ENCODE measurements around the gene CRTC1. TPM values are rescaled to one million over a fixed set of nuclear protein-coding genes. Genes with fewer than 3 reads are reported as not detected.

Gene CRTC1
- polyA plus RNA-seq, 2 of the 4 experiments (the other 2 are of a cell fraction), result 0.87 to 4.0 TPM

DNA sequence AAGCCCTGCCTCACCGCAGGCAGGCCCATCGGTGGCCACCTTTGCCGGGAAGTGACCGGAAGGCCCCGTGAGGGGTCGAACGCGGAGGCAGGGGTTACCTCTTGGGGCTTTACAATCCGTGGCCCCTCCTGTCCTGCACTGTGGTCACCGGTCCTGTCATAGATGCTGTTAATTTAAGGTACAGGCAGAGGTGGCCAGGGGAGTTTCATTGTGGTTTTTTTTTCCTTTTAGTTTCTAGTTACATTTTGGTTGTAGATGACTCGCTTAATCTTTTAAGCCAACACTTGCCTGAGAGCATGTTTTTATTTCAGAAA is 94.6 kb downstream of the CRTC1 start:
- FAIRE-seq (no peak), ATAC-seq (no peak), DNase-seq (ENCODE audit: low read depth in 1 of 2, low spot score in 1 of 2) (no peak)
- ChIA-PET POLR2A (no interaction called here), CTCF (no interaction called here)
- Histone ChIP-seq H3K9me3 (no peaks in the 10 kb centered on the region), H3K27ac (no peak overlapping the region), H3K4me2 (no peak overlapping the region), H3K4me3 (no peak overlapping the region), H3K4me1 (peaks cover 13% of the 10 kb centered on the region)
- 98% methylated on average over 9 of the region's 11 CpGs for WGBS (ENCODE audit: missing lambda C conversion rate)
- TF ChIP-seq NR3C1 (IDR thresholded peaks at IDR 0.05), result no peak
- TF ChIP-seq HOXA7 (CRISPR knock-in tag; IDR thresholded peaks at IDR 0.05), result no peak
- no peak for TF ChIP-seq RCOR1 (IDR thresholded peaks at IDR 0.05; ENCODE audit: low read depth, low read length)
- TF ChIP-seq, protein P1, sequence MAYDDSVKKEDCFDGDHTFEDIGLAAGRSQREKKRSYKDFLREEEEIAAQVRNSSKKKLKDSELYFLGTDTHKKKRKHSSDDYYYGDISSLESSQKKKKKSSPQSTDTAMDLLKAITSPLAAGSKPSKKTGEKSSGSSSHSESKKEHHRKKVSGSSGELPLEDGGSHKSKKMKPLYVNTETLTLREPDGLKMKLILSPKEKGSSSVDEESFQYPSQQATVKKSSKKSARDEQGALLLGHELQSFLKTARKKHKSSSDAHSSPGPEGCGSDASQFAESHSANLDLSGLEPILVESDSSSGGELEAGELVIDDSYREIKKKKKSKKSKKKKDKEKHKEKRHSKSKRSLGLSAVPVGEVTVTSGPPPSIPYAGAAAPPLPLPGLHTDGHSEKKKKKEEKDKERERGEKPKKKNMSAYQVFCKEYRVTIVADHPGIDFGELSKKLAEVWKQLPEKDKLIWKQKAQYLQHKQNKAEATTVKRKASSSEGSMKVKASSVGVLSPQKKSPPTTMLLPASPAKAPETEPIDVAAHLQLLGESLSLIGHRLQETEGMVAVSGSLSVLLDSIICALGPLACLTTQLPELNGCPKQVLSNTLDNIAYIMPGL (CRISPR knock-in tag; IDR thresholded peaks at IDR 0.05; ENCODE audit: borderline replicate concordance), result no peak
- TF ChIP-seq HEYL (CRISPR knock-in tag; IDR thresholded peaks at IDR 0.05), result no peak
- TF ChIP-seq MAZ (IDR thresholded peaks at IDR 0.05; ENCODE audit: borderline replicate concordance, low read depth, low read length), result no peak
- TF ChIP-seq, protein P2, sequence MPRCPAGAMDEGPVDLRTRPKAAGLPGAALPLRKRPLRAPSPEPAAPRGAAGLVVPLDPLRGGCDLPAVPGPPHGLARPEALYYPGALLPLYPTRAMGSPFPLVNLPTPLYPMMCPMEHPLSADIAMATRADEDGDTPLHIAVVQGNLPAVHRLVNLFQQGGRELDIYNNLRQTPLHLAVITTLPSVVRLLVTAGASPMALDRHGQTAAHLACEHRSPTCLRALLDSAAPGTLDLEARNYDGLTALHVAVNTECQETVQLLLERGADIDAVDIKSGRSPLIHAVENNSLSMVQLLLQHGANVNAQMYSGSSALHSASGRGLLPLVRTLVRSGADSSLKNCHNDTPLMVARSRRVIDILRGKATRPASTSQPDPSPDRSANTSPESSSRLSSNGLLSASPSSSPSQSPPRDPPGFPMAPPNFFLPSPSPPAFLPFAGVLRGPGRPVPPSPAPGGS (IDR thresholded peaks at IDR 0.05), result no peak
- TF ChIP-seq JUNB (IDR thresholded peaks at IDR 0.05), result no peak
- TF ChIP-seq, protein P3, sequence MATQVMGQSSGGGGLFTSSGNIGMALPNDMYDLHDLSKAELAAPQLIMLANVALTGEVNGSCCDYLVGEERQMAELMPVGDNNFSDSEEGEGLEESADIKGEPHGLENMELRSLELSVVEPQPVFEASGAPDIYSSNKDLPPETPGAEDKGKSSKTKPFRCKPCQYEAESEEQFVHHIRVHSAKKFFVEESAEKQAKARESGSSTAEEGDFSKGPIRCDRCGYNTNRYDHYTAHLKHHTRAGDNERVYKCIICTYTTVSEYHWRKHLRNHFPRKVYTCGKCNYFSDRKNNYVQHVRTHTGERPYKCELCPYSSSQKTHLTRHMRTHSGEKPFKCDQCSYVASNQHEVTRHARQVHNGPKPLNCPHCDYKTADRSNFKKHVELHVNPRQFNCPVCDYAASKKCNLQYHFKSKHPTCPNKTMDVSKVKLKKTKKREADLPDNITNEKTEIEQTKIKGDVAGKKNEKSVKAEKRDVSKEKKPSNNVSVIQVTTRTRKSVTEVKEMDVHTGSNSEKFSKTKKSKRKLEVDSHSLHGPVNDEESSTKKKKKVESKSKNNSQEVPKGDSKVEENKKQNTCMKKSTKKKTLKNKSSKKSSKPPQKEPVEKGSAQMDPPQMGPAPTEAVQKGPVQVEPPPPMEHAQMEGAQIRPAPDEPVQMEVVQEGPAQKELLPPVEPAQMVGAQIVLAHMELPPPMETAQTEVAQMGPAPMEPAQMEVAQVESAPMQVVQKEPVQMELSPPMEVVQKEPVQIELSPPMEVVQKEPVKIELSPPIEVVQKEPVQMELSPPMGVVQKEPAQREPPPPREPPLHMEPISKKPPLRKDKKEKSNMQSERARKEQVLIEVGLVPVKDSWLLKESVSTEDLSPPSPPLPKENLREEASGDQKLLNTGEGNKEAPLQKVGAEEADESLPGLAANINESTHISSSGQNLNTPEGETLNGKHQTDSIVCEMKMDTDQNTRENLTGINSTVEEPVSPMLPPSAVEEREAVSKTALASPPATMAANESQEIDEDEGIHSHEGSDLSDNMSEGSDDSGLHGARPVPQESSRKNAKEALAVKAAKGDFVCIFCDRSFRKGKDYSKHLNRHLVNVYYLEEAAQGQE (IDR thresholded peaks at IDR 0.05), result no peak
- TF ChIP-seq GATA3 (IDR thresholded peaks at IDR 0.05; ENCODE audit: borderline replicate concordance), result no peak
- no peak for TF ChIP-seq SMC3 (IDR thresholded peaks at IDR 0.05)
- no peak for TF ChIP-seq EHMT2 (IDR thresholded peaks at IDR 0.05; ENCODE audit: low read depth)
- TF ChIP-seq ZFP36 (IDR thresholded peaks at IDR 0.05; ENCODE audit: borderline replicate concordance, partially characterized antibody), result no peak
- no peak for TF ChIP-seq RAD21 (conservative IDR thresholded peaks at IDR 0.05 in 1 of 2, IDR thresholded peaks at IDR 0.05 in 1 of 2)
- TF ChIP-seq FOSL2 (IDR thresholded peaks at IDR 0.05), result no peak
- no peak for TF ChIP-seq FOSL2 (CRISPR knock-in tag; IDR thresholded peaks at IDR 0.05)
- no peak for TF ChIP-seq KDM5A (IDR thresholded peaks at IDR 0.05)
- no peak for TF ChIP-seq JUN (IDR thresholded peaks at IDR 0.05)
- TF ChIP-seq, protein P4, sequence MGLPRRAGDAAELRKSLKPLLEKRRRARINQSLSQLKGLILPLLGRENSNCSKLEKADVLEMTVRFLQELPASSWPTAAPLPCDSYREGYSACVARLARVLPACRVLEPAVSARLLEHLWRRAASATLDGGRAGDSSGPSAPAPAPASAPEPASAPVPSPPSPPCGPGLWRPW (IDR thresholded peaks at IDR 0.05), result no peak
- TF ChIP-seq MYC (IDR thresholded peaks at IDR 0.05; ENCODE audit: borderline replicate concordance, low read length), result no peak

DNA sequence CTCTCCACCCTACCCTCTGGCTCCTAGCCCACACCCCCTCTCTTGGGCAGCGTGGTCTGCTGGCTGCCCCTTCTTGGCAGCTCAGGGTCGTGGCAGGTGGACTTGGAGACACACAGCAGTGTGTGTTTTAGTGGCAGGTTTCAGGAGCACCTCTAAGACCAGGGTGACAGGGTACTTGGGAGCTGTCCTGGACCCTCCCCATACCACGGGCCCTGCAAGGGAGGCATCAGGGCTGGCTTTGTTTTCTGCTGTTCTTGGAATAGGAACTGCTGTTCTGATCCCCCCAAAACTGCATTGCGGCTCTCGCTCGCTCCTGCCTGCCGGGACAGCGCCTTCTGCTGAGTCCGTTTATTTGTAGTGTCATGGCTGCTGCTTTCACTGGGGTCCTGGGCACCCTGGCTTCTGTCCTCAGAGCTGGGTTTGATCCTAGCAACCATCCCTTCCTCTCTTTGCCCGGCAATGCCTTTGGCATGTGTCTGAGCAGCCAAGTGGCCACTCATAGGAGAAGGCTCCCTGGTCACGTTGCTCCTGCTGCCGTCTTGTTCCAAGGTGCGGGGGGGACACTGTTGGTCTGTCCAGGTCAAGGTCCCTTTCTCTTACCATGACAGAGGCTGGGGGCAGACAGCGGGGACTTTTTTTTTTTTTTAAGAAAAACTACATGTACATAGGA is 95.5 kb downstream of the CRTC1 start:
- WGBS (ENCODE audit: missing lambda C conversion rate), result 86% methylated on average over 13 of the region's 14 CpGs
- no peak for FAIRE-seq
- Histone ChIP-seq H3K4me3 (no peak overlapping the region), H3K4me1 (peaks cover 13% of the 10 kb centered on the region), H3K9me3 (no peaks in the 10 kb centered on the region), H3K27ac (no peak overlapping the region), H3K4me2 (no peak overlapping the region)
- no peak for TF ChIP-seq ZFP36 (IDR thresholded peaks at IDR 0.05; ENCODE audit: borderline replicate concordance, partially characterized antibody)
- no peak for TF ChIP-seq CHD4 (IDR thresholded peaks at IDR 0.05; ENCODE audit: borderline replicate concordance)
- no peak for TF ChIP-seq KDM5A (IDR thresholded peaks at IDR 0.05)
- TF ChIP-seq ZC3H11A (IDR thresholded peaks at IDR 0.05), result no peak
- TF ChIP-seq TFCP2L1 (CRISPR knock-in tag; IDR thresholded peaks at IDR 0.05), result no peak
- no peak for TF ChIP-seq PHF8 (IDR thresholded peaks at IDR 0.05; ENCODE audit: borderline replicate concordance, low read depth)
- TF ChIP-seq, protein P4 (IDR thresholded peaks at IDR 0.05), result no peak
- no peak for TF ChIP-seq CBX8 (IDR thresholded peaks at IDR 0.05)
- no peak for TF ChIP-seq TP53 (CRISPR knock-in tag; IDR thresholded peaks at IDR 0.05)
- TF ChIP-seq KDM1A (IDR thresholded peaks at IDR 0.05; ENCODE audit: low read depth), result no peak
- TF ChIP-seq NFE2L2 (conservative IDR thresholded peaks at IDR 0.05; ENCODE audit: low read length), result no peak
- no peak for TF ChIP-seq MAZ (IDR thresholded peaks at IDR 0.05; ENCODE audit: borderline replicate concordance, low read depth, low read length)
- no peak for TF ChIP-seq HOXA7 (CRISPR knock-in tag; IDR thresholded peaks at IDR 0.05)
- TF ChIP-seq BHLHE40 (IDR thresholded peaks at IDR 0.05; ENCODE audit: low read depth, low read length), result no peak
- no peak for TF ChIP-seq ZSCAN20 (CRISPR knock-in tag; IDR thresholded peaks at IDR 0.05)
- no peak for DNase-seq (ENCODE audit: low read depth in 1 of 2, low spot score in 1 of 2)
- ChIA-PET POLR2A (no interaction called here), CTCF (interaction anchor here (0.5 kb wide), 1 partner anchor 316 kb away, joined by 4 read pairs; no protein-coding TSS in a partner anchor)
- no peak for ATAC-seq

Measured in A549 (cell line).